Stimulated activated CD8-positive, alpha-beta memory T cell treated with anti-CD3 and anti-CD28 coated beads, Interleukin-12 subunit alpha, Interleukin-12 subunit beta, amount 100 ng/mL, for 24 hours (primary cell): Measurements from ENCODE around the gene GGA1.
A peak's percentile ranks its signal among the peaks of the same experiment; 100 is the strongest.

Source experiments
- DNase-seq: peaks from one replicate; pipeline ENCODE4 v3.0.0-alpha.2; 2020; ENCODE audit errors: extremely low read depth

Gene GGA1

GRCh38 chr22:37608477-37609239 lies at the start of gene GGA1:
Gene GGA1 (plus strand): TSS chr22:37608834. CDS start chr22:37608861, 27 bp downstream.
- DNase-seq, result peak; percentile 93

- no peak for DNase-seq
These were observed 49.1 kb upstream of the GGA1 start for GRCh38 chr22:37559521-37559900.

- no peak for DNase-seq
These were observed 48.6 kb upstream of the GGA1 start, which contains the start of gene CDC42EP1 for GRCh38 chr22:37559901-37560607. Gene CDC42EP1 (plus strand): TSS chr22:37560480. CDS start chr22:37566350, 5,870 bp downstream.

GRCh38 chr22:37560608-37561211 lies 47.9 kb upstream of the GGA1 start:
- no peak for DNase-seq

- peak; percentile 52 for DNase-seq
These were observed 47.2 kb upstream of the GGA1 start for GRCh38 chr22:37561212-37562048.

GRCh38 chr22:37562049-37562875 lies 46.4 kb upstream of the GGA1 start:
- DNase-seq, result no peak

- no peak for DNase-seq
These were observed 45.2 kb upstream of the GGA1 start for GRCh38 chr22:37563153-37564081.

GRCh38 chr22:37564111-37564711 lies 44.4 kb upstream of the GGA1 start:
- no peak for DNase-seq

GRCh38 chr22:37565830-37566229 lies 42.8 kb upstream of the GGA1 start:
- no peak for DNase-seq

GRCh38 chr22:37566329-37566837 lies 42.3 kb upstream of the GGA1 start:
- no peak for DNase-seq

- peak; percentile 72 for DNase-seq
These were observed 41.5 kb upstream of the GGA1 start for GRCh38 chr22:37566903-37567798.

GRCh38 chr22:37568012-37568411 lies 40.6 kb upstream of the GGA1 start:
- no peak for DNase-seq

- DNase-seq, result no peak
These were observed 40.1 kb upstream of the GGA1 start for GRCh38 chr22:37568448-37569008.

- no peak for DNase-seq
These were observed 39.4 kb upstream of the GGA1 start for GRCh38 chr22:37569009-37569920.

GRCh38 chr22:37569921-37570660 lies 38.5 kb upstream of the GGA1 start:
- DNase-seq, result no peak

GRCh38 chr22:37570661-37570976 lies 38.0 kb upstream of the GGA1 start:
- DNase-seq, result no peak
